ENCODE results near the gene CPN2. TPM values are rescaled to one million over a fixed set of nuclear protein-coding genes. Genes with fewer than 3 reads are reported as not detected.

CPN2 gene
- total and polyA plus RNA-seq, 2 donors (not counting 1 experiment from before 2014, with no cell fraction given) = not detected

DNA sequence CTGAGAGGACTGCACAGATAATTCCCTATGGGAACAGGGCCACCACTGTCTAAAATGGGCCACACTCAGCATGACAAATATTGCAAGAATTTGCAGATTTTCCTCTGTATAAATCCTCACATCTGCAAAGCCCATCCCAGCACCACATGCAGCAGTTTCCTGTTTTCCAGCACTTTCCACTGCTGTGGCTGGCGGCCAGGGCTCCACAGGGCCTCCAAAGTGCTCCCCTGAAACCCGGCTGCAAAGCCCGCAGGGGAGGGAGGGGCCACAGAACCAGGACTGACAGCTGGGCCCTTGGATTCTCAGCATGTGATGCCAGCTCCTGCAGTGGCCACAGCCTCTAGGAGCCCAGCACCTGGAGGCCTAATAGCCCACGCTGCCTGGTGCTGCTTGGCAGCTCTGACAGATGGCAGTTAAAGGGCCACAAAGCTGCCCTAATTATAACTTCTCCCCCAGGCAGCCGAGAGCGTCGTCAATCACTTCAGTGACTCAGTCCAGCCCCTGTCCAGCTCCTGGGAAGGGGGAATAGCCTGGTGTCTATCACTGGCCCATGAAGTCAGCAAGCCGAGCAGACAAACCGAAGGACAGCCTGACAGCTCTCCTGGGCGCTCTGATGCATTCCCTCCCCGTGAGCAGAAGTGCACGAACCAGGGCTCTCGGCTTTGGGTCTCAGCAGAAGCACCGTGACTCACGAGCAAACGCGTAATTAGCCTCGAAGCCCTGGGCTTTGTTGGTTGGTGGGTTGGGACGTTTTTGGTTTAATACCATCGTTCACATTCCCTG is 13.7 kb upstream of the CPN2 start:
- Histone ChIP-seq H2AFZ (ENCODE audit: insufficient read depth, low read depth, low read length, poor library complexity, severe bottlenecking) (no peak overlapping the region), H3K79me2 (ENCODE audit: control insufficient read depth, insufficient read depth, low read length) (no peaks in the 10 kb centered on the region), H3K4me2 (replicated peaks; ENCODE audit: low read depth, low read length, poor library complexity, severe bottlenecking) (no peak overlapping the region), H3K9ac (ENCODE audit: low read length) (no peak overlapping the region), H3K4me1 (ENCODE audit: control insufficient read depth in 2 of 2, insufficient read depth in 2 of 2, low read length in 2 of 2) (no peaks in the 10 kb centered on the region), H3K4me3 (ENCODE audit: control extremely low read depth in 1 of 5, extremely low read depth in 1 of 5, insufficient read depth in 1 of 5, low read depth in 2 of 5, low read length in 4 of 5) (no peak overlapping the region), H3K27me3 (replicated peaks in 1 of 4; ENCODE audit: control extremely low read depth in 1 of 4, control insufficient read depth in 3 of 4, insufficient read depth in 4 of 4, low read length in 3 of 4) (peaks cover 0 to 18% (median 5%) of the 10 kb centered on the region in 4 experiments), H3K27ac (ENCODE audit: low read length in 2 of 2) (no peak overlapping the region), H3K9me3 (ENCODE audit: control extremely low read depth in 1 of 3, control insufficient read depth in 2 of 3, insufficient read depth in 1 of 3, low read length in 2 of 3) (no peaks in the 10 kb centered on the region), H3K36me3 (replicated peaks in 1 of 2; ENCODE audit: control extremely low read depth in 1 of 2, control insufficient read depth in 1 of 2, extremely low read depth in 1 of 2, insufficient read depth in 2 of 2, low read length in 1 of 2) (no peaks in the 10 kb centered on the region), H4K20me1 (ENCODE audit: control insufficient read depth, insufficient read depth, low read length, poor library complexity, severe bottlenecking) (no peaks in the 10 kb centered on the region)
- TF ChIP-seq EZH2 (IDR thresholded peaks at IDR 0.05; ENCODE audit: borderline replicate concordance, insufficient read depth, low read depth, low read length, poor library complexity, severe bottlenecking) = no peak
- TF ChIP-seq, protein P1, sequence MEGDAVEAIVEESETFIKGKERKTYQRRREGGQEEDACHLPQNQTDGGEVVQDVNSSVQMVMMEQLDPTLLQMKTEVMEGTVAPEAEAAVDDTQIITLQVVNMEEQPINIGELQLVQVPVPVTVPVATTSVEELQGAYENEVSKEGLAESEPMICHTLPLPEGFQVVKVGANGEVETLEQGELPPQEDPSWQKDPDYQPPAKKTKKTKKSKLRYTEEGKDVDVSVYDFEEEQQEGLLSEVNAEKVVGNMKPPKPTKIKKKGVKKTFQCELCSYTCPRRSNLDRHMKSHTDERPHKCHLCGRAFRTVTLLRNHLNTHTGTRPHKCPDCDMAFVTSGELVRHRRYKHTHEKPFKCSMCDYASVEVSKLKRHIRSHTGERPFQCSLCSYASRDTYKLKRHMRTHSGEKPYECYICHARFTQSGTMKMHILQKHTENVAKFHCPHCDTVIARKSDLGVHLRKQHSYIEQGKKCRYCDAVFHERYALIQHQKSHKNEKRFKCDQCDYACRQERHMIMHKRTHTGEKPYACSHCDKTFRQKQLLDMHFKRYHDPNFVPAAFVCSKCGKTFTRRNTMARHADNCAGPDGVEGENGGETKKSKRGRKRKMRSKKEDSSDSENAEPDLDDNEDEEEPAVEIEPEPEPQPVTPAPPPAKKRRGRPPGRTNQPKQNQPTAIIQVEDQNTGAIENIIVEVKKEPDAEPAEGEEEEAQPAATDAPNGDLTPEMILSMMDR (IDR thresholded peaks at IDR 0.05) = no peak
- WGBS (ENCODE audit: insufficient coverage) = 76% methylated on average over 9 of the region's 20 CpGs
- intact Hi-C loops (cut with micrococcal nuclease) = no loop called here
- POLR2A ChIA-PET = no interaction called here
- CTCF ChIA-PET = interaction anchor here (1.3 to 3.1 kb wide), 2 partner anchors 19 to 21 kb away, joined by 4 to 14 read pairs; no protein-coding TSS in a partner anchor
- no peak for DNase-seq
- ATAC-seq (ENCODE audit: low read depth) = no peak
- Mint-ChIP-seq H3K27ac (no peak overlapping the region), H3K4me3 (no peak overlapping the region), H3K4me1 (no peaks in the 10 kb centered on the region), H3K27me3 (peaks cover 30% of the 10 kb centered on the region), H3K9me3 (ENCODE audit: insufficient read depth) (no peaks in the 10 kb centered on the region)

DNA sequence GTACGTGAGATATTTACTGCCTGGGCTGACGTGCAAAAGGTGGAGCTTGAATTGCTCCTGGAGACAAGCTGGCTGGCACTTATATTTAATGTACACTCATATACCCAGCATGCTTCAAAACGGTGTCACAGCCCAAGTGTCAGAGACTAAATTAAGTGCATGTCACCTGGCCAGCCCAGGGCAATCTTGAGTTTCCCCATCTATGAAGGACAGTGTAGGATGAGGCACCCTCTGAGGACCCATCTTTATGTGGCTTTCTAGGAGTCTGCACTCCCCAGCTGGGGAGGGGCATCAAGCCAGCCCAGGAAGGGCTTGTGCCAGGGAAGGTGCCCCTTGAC is 13.2 kb upstream of the CPN2 start:
- ChIA-PET POLR2A (no interaction called here), CTCF (interaction anchor here (1.3 to 3.1 kb wide), 2 partner anchors 18 to 20 kb away, joined by 4 to 14 read pairs; no protein-coding TSS in a partner anchor)
- H3K4me1 Mint-ChIP-seq = no peaks in the 10 kb centered on the region
- H3K4me2 ChIP-seq (replicated peaks; ENCODE audit: low read depth, low read length, poor library complexity, severe bottlenecking) = no peak overlapping the region
- H3K9me3 Mint-ChIP-seq (ENCODE audit: insufficient read depth) = no peaks in the 10 kb centered on the region
- peaks cover 0 to 13% (median 2%) of the 10 kb centered on the region in 4 experiments for H3K27me3 ChIP-seq (replicated peaks in 1 of 4; ENCODE audit: control extremely low read depth in 1 of 4, control insufficient read depth in 3 of 4, insufficient read depth in 4 of 4, low read length in 3 of 4)
- peaks cover 33% of the 10 kb centered on the region for H3K27me3 Mint-ChIP-seq
- ATAC-seq (ENCODE audit: low read depth) (no peak), DNase-seq (no peak)
- H3K27ac ChIP-seq (ENCODE audit: low read length in 2 of 2) = no peak overlapping the region
- intact Hi-C loops (cut with micrococcal nuclease) = no loop called here
- 94% methylated on average over 3 of the region's 3 CpGs for WGBS (ENCODE audit: insufficient coverage)
- no peaks in the 10 kb centered on the region for H3K4me1 ChIP-seq (ENCODE audit: control insufficient read depth in 2 of 2, insufficient read depth in 2 of 2, low read length in 2 of 2)
- no peak overlapping the region for H2AFZ ChIP-seq (ENCODE audit: insufficient read depth, low read depth, low read length, poor library complexity, severe bottlenecking)
- H3K4me3 Mint-ChIP-seq = no peak overlapping the region
- H3K36me3 ChIP-seq (replicated peaks in 1 of 2; ENCODE audit: control extremely low read depth in 1 of 2, control insufficient read depth in 1 of 2, extremely low read depth in 1 of 2, insufficient read depth in 2 of 2, low read length in 1 of 2) = no peaks in the 10 kb centered on the region
- no peak overlapping the region for H3K9ac ChIP-seq (ENCODE audit: low read length)
- TF ChIP-seq EZH2 (IDR thresholded peaks at IDR 0.05; ENCODE audit: borderline replicate concordance, insufficient read depth, low read depth, low read length, poor library complexity, severe bottlenecking) = no peak
- TF ChIP-seq, protein P1 (IDR thresholded peaks at IDR 0.05) = no peak
- H3K79me2 ChIP-seq (ENCODE audit: control insufficient read depth, insufficient read depth, low read length) = no peaks in the 10 kb centered on the region
- H3K9me3 ChIP-seq (ENCODE audit: control extremely low read depth in 1 of 3, control insufficient read depth in 2 of 3, insufficient read depth in 1 of 3, low read length in 2 of 3) = no peaks in the 10 kb centered on the region
- H3K27ac Mint-ChIP-seq = no peak overlapping the region
- H4K20me1 ChIP-seq (ENCODE audit: control insufficient read depth, insufficient read depth, low read length, poor library complexity, severe bottlenecking) = no peaks in the 10 kb centered on the region
- no peak overlapping the region for H3K4me3 ChIP-seq (ENCODE audit: control extremely low read depth in 1 of 5, extremely low read depth in 1 of 5, insufficient read depth in 1 of 5, low read depth in 2 of 5, low read length in 4 of 5)
